GM12892 (cell line): ENCODE results near the gene ZNF654.

Experiments used
- POLR2A ChIP-seq: IDR thresholded peaks from 2 replicates; pipeline ENCODE4 v1.6.1; 2011; ENCODE audit warnings: low read depth, low read length, control low read depth
- POLR2AphosphoS5 ChIP-seq: IDR thresholded peaks from 2 replicates; pipeline ENCODE4 v1.6.1; 2011; ENCODE audit warnings: low read depth, low read length, control low read depth
- TAF1 ChIP-seq: IDR thresholded peaks from 2 replicates; pipeline ENCODE4 v1.6.1; 2011; ENCODE audit warnings: low read depth, mild to moderate bottlenecking, control low read depth, low read length, borderline replicate concordance

DNA sequence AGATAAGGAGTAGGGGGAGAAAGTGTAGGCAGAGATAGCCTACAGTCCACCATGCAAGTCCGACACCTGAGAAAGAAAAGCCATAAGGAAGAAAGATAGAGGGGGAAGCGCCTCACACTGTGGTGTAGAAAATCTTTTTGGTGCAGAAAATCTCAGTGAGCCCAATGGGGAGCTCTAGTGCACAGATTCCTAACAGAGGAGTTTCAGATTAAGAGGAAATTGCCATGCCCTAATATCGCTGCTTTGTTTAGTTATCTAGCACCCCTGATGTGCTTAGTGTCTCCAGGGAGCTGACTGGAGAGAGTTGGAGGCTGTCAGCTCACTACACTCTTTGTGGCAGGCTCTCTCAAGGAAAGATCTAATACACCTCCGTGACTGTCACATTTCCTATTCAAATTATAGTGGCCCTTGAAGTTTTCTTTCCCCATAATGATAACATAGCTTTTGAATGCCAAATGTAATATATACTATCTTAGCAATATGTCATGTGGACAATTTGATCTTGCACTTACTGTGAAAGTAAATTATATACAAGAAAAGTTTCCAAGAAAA lies 34.0 kb upstream of the ZNF654 start:
- TF ChIP-seq TAF1 (no peak), POLR2A (no peak), POLR2AphosphoS5 (no peak)
